Activated T-helper 1 cell treated with anti-CD3 and anti-CD28 coated beads, Interleukin-2, amount 50 U/mL, for 16 hours (primary cell): Measurements from ENCODE around the gene PRDM16.
"Not testable (repeated sequence)": the region's sequence is repeated elsewhere in the genome, so short reads cannot be mapped to it uniquely, and the experiment has no call there.

Experiments
- DNase-seq, 2 donors: peaks; one replicate each; pipeline ENCODE4 v3.0.0-alpha.2; 2020; ENCODE audit warnings: low read depth in 1 of 2, low spot score in 1 of 2

PRDM16 gene

GRCh38 chr1:3159121-3159520, 90.1 kb downstream of the PRDM16 start:
- DNase-seq, result no peak

GRCh38 chr1:3159996-3160395, 91.0 kb downstream of the PRDM16 start:
- no peak for DNase-seq

- no peak for DNase-seq
Observed at GRCh38 chr1:3160647-3161145, 91.7 kb downstream of the PRDM16 start.

GRCh38 chr1:3161176-3161840, 92.3 kb downstream of the PRDM16 start:
- no peak for DNase-seq

- DNase-seq, result no peak
Observed at GRCh38 chr1:3162322-3162882, 93.4 kb downstream of the PRDM16 start.

- DNase-seq, result no peak
Observed at GRCh38 chr1:3163356-3163755, 94.4 kb downstream of the PRDM16 start.

GRCh38 chr1:3164671-3165070, 95.7 kb downstream of the PRDM16 start:
- DNase-seq, result no peak

- DNase-seq, result not testable (repeated sequence)
Observed at GRCh38 chr1:3165189-3165588, 96.2 kb downstream of the PRDM16 start.

- no peak for DNase-seq
Observed at GRCh38 chr1:3166206-3166918, 97.4 kb downstream of the PRDM16 start.

- no peak for DNase-seq
Observed at GRCh38 chr1:3167255-3167654, 98.3 kb downstream of the PRDM16 start.

- DNase-seq, result no peak
Observed at GRCh38 chr1:3168678-3169077, 99.7 kb downstream of the PRDM16 start.

- no peak for DNase-seq
Observed at GRCh38 chr1:3169665-3170356, 100.8 kb downstream of the PRDM16 start.

- no peak for DNase-seq
Observed at GRCh38 chr1:3170561-3171453, 101.8 kb downstream of the PRDM16 start.

GRCh38 chr1:3171761-3172160, 102.8 kb downstream of the PRDM16 start:
- DNase-seq, result no peak

- DNase-seq, result no peak
Observed at GRCh38 chr1:3172431-3173380, 103.7 kb downstream of the PRDM16 start.

- no peak for DNase-seq
Observed at GRCh38 chr1:3173381-3173980, 104.5 kb downstream of the PRDM16 start.

GRCh38 chr1:3174487-3175247, 105.7 kb downstream of the PRDM16 start:
- no peak for DNase-seq

GRCh38 chr1:3175486-3175885, 106.5 kb downstream of the PRDM16 start:
- DNase-seq, result no peak
